Fibroblast of mammary gland (primary cell): ENCODE measurements around the gene STARD10.

Experiments
- DNase-seq: peaks from one replicate; pipeline ENCODE4 v3.0.0-alpha.2; 2010; ENCODE audit warnings: low read depth
- H3K4me3 ChIP-seq: 2 replicates; pipeline ENCODE4 v1.5.1; 2011; ENCODE audit warnings: low read depth, mild to moderate bottlenecking, low read length, moderate library complexity; ENCODE audit not compliant: control insufficient read depth
- TF ChIP-seq, protein P1 (sequence below): conservative IDR thresholded peaks from 2 replicates; pipeline ENCODE4 v1.5.1; 2011; ENCODE audit warnings: low read depth, low read length, inconsistent platforms; ENCODE audit not compliant: control insufficient read depth, insufficient read depth

Gene STARD10

GRCh38 chr11:72782081-72782920, 11.5 kb downstream of the STARD10 start:
- H3K4me3 ChIP-seq: no peak overlapping the region
- no peak for DNase-seq
- TF ChIP-seq, protein P1, sequence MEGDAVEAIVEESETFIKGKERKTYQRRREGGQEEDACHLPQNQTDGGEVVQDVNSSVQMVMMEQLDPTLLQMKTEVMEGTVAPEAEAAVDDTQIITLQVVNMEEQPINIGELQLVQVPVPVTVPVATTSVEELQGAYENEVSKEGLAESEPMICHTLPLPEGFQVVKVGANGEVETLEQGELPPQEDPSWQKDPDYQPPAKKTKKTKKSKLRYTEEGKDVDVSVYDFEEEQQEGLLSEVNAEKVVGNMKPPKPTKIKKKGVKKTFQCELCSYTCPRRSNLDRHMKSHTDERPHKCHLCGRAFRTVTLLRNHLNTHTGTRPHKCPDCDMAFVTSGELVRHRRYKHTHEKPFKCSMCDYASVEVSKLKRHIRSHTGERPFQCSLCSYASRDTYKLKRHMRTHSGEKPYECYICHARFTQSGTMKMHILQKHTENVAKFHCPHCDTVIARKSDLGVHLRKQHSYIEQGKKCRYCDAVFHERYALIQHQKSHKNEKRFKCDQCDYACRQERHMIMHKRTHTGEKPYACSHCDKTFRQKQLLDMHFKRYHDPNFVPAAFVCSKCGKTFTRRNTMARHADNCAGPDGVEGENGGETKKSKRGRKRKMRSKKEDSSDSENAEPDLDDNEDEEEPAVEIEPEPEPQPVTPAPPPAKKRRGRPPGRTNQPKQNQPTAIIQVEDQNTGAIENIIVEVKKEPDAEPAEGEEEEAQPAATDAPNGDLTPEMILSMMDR: no peak

DNA sequence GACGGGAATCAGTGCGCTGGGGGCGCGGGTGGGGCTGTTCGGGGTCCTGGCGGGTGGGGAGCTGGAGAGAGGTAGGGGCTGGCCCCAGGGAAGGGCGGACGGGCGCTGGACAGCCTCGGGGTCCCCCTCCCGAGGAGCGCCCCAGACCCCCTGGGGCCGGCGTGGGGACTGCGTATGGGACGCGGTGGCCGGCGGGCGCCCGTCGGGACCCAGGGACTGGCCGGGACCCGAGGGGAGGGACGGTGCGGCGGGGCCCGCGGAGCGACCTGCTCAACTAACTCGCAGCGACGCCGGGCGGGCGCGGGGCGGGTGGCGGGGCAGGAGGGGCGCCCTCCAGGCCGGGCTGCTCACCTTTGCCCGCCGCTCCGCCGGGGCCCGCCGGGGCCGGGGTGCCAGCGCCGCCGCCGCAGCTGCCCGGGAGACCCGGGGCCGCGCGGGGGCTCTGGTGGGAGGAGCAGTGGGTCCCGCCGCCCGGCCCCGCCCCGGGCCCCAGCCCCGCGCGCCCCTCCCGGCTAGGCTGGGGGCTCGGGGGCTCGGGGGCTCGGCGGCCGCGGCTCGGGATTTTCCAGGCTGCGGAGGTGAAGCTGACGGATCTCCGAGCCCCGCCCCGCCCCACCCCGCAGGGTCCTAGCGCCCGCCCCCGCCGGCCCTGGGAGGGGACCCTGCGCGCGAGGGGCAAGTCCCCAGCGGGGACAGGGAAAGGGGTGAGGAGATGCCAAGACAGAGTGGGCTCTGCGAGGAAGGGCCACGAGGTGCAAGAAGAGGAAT, 12.3 kb downstream of the STARD10 start:
- DNase-seq: no peak
- H3K4me3 ChIP-seq: no peak overlapping the region
- TF ChIP-seq, protein P1: no peak

GRCh38 chr11:72781063-72781312, 12.9 kb downstream of the STARD10 start:
- DNase-seq: no peak
- TF ChIP-seq, protein P1: no peak
- no peak overlapping the region for H3K4me3 ChIP-seq

DNA sequence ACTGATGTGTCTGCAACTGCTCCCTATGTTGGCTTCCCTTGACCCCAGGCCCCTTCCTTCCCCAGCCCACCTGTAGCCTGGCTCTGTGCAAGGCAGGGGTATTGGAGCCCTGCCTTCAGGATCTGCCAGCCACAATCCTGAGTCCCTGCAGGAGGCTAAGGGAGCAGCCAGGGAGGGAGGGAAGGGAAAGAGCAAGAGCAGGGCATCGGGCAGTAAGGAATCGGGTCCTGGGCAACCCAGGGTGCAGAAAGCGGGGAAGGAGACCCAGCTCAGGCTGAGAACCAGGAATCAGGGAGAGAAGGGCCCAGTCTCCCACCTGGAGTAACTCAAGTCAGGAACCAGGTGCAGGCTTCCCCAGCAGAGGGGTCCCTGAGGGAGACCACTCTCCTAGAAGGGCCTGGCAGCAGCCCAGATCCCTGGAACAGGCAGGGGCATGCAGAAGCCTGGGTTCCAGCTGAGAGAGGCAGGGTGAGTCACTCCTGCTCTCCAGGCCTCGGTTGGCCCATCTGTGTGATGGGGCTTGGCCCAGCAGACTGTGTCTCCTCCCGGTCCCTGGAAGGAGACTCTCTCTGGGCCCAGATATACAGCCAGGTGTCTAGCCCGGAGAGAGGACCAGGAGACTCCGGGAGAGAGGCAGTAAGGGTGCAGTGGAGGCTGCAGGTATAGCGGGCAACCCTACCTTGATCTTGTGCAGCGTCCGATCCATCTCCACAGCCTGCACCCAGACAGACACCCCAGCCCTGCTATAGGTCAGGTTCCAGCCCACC, 13.4 kb downstream of the STARD10 start:
- no peak overlapping the region for H3K4me3 ChIP-seq
- no peak for DNase-seq
- TF ChIP-seq, protein P1: no peak

DNA sequence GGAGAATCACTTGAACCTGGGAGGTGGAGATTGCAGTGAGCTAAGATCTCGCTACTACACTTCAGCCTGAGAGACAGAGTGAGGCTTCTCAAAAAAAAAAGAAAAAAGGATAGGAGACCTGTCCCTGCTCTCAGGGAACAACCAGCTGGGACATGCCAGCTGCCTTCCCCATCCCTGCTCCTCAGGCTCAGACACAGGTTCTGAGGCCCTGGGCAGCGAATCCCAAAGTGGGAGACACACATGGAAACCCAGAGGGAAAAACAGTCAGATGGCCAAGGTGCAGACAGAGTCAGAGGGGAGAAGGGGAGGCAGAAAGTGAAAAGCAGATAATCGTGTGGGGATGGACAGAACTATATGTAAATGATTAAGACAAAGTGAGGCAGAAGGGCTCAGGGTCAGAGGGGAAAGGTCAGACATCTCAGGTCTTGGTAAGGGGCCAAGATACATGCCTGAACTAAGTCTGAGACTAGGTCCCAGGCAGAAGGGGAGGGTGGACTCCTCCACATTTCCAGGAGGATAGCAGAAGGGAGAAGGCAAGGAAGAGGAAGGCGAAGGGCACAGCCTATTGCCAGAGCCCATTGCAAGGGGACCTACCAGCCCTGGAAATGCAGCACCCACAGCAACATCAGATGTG, 14.2 kb downstream of the STARD10 start:
- H3K4me3 ChIP-seq: no peak overlapping the region
- TF ChIP-seq, protein P1: no peak

GRCh38 chr11:72778535-72779494, 15.0 kb downstream of the STARD10 start:
- no peak for DNase-seq
- no peak overlapping the region for H3K4me3 ChIP-seq
- TF ChIP-seq, protein P1: no peak

More for the DNA sequence above, 14.2 kb downstream of the STARD10 start:
- DNase-seq: no peak
